Measurements from ENCODE around the gene GLT1D1.
"Not testable (repeated sequence)": the region's sequence is repeated elsewhere in the genome, so short reads cannot be mapped to it uniquely, and the experiment has no call there.

The GLT1D1 gene

DNA sequence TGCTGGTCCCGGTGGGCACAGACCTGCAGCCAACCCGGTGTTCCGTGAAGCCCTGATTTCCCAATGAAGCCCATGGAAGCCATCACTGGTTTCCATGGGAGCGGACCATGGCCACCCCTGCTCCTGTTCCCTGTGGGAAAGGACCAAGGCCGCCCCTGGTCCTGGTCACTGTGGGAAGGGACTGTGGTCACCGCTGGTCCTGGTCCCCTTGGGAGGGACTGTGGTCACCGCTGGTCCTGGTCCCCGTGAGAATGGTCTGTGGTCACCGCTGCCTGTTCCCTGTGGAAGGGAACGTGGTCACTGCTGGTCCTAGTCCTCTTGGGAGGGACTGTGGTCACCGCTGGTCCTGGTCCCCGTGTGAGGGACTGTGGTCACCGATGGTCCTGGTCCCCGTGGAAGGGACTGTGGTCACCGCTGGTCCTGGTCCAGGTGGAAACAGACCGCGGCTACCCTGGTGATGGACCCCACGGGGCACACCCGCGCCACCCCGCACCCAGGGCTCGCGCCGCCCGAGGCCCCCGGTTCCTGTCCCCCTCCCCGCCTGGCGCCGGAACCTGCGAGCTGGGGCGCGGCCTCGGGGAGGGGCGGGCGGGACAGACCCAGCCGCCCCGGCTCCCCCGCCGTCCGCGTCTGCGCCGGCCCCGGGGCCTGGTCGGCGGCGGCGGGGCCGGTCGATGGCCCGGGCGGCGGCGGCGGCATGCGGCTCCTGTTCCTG lies at the start of gene GLT1D1:
Gene GLT1D1, plus strand, starts transcription at position 594 of the 715 bp plus-strand sequence. Its CDS starts 104 bp downstream, at position 698.
- no peak for DNase-seq

DNA sequence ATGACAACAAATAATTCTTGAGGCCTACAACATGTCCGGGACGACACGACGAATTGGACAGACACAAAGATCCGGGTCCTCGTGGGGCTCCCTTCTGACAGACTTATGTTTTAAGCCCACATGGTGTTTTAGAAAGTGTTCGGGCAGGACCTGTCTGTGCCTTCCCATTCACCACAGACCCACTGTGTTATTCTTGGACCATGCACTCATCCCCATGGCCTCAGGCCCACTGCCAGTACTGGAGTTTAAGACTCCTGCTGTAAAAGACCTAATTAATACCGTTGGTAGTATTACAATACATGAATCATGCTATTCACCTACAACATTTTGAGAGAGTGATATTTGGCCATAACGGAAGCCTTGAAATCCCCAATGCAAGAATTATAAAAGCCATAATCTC lies 49.5 kb upstream of the GLT1D1 start:
- DNase-seq = no peak

DNA sequence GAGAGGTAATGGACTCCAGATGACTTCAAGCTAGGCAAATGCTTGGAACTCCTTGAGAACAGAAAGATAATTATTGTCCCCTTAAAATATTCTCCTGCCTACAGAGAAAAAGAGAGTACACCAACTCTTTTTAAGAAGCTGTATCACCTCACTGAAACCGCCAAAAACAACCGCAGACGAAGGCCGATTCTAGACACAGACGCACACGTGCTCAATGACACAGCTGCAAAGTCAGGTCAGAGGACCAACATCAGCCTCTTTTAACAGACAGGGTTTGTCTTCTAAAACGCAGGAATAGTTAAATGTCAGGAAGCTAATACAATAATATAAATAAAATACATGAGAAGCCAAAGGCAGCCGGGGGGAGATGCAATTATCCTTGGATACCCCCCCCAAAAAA lies 48.5 kb upstream of the GLT1D1 start:
- DNase-seq = no peak

DNA sequence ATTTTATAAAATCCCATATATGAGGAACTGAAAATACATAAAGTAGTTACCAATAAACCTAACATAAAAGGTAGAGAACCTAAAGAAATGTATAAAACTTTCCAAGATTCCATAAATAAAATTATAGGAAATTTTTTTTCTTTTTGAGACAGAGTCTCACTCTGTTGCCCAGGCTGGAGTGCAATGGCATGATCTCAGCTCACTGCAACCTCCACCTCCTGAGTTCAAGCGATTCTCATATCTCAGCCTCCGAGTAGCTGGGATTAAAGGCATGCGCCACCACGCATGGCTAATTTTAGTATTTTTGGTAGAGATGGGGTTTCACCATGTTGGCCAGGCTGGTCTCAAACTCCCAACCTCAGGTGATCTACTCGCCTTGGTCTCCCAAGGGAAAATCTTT lies 47.9 kb upstream of the GLT1D1 start:
- DNase-seq = not testable (repeated sequence)

DNA sequence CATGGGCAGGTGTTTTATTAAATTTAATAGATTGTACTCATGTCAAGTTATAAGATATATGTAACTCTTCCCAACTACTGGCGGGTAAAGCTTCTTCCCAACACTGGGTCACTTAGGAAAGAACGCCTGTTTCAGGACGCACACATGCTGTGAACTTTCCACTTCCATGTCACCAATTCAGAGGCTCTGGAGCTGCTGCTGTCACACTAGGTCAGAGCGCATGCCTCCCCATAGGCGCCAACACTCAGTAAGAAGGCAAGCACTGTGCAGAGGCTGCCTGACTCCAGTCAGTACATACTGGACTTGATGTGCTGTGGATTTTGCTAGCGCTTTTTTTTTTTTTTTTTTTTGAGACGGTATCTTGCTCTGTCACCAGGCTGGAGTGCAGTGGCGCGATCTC lies 46.7 kb upstream of the GLT1D1 start:
- DNase-seq = no peak

DNA sequence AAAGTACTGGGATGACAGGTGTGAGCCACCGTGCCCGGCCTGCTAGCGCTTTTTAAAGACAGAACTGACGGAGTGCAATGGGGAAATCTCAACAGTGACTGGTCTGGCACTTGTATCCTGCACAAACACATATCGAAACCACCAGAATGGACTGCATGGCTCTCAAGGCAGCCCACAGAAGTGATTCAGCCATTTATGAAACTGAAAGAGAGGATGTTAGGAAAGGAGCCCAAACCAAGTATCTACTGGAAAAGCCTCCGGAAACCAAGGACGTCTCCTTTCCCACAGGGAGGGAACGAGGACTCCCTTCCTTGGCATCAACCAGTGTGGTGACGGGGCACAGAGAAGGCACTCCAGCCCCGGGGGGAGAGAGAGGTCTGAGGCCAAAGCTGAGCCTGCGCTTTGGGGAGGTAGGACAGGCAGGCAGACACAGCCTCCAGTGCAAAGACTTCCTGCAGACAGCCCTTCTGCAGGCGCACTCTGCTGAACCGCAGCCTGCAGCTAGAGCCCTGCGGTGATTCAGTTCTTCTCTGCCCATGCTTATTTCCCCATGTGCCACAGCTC lies 46.0 kb upstream of the GLT1D1 start:
- no peak for DNase-seq

DNA sequence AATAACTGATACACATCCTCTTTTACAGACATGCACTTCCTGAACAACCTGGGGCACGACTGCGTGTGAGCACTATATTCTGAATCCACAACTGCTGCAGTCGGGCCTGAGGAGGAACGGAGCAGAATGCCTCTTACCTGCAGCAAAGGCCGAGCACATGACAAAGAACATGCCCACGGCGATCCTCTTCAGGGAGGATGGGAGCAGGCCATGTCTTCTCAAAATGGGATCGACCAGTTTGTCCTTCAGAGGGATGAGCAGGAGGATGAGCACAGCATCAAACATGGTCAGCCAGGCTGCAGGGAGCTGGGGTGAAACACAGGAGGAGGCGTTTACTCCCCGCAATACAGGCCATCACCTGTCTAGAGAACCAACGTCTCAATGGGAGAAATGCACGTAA lies 44.6 kb upstream of the GLT1D1 start:
- no peak for DNase-seq

DNA sequence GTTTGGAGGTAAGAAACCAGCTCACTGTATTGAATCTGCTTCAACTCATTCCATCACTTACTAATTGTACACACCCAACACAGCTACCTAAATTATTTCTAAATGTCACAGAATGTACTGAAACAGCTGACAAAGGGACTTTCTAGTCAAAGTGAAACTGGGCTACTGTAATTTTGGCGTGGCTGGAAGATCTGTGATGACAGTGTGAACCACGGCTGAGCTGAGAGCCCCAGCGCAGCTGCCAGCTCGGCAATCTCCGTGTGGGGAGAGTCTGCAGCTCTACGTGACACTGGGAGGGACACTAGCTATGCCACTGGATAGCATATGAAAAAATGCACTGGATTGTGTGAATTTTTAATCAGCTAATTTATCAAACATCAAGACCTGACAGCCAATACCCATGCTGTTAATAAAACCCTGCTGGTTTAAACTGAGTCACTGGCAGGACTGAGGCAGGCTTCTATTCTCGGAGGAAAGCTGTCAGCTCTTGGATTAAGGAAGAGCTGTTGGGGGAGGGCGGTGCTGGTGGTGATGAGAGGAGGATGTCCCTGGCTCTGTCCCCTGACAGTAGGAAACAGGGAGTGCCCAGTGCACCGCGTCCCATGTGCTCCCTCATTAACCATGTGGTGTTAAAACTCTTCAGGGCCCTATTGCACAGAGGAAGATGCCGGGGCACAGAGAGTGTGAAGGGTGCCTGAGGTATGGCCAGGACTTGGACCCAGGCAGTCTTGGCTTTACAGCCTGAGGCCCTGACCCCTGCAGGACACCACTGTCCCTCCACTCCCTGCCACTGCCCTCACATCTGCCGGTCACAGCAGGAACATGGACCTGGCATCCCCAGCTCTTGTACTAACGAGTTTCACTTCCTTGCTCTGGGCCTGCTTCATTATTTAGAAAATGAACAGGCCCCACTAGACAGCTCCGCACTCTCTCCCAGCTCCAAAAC lies 42.8 kb upstream of the GLT1D1 start:
- no peak for DNase-seq

DNA sequence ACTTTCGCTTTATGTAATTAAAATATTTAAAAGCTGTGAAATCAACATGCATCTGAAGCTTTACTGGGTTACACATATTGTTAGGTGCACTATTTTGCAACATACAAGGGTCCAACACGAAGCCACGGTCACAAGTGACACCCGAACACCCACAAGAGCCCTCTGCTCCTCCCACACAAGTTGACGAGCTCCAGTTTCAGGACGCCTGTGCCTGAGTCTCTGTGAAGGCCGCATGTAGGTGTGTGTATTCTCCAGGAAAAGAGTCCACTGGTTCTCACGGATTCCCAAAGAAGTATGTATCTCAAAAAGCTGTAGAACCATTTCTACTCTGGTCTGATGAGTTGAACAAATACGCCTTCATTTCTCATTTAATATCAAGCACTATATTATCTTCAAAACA lies 41.5 kb upstream of the GLT1D1 start:
- DNase-seq = no peak

DNA sequence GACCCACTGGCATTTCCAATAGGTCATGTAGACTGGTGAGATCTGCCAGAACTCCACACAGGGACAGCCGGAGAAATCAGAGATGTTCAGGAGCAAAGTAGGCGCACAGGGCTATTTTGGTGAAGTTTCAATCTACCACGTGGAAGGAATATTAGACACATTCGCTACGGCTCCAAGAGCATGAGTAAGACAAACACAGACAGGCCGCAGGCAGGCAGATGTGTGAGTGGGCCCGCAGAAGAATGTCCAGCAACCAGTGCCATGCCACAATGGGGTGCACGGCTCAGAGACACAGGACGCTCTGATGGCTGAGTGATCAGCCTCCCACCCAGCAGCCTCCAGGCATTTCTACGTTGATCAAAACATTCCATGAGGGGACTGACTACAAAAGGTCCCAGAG lies 39.9 kb upstream of the GLT1D1 start:
- DNase-seq = no peak

DNA sequence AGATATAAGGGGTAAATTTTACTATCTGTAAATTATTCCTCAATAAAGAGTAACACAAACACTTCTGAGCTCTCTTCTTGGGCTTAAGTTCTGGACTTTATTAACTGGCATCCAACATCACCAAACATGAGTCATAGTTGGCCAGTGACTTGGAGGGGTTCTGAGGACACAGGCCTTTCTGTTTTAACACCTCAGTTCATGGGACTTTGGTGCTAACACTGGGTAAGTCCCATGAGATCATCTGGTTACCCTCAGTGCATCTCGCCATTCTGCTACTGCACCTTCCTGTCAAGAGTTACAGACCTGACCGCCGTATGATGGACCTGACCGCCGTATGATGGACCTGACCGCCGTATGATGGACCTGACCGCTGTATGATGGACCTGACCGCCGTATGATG lies 39.4 kb upstream of the GLT1D1 start:
- no peak for DNase-seq

DNA sequence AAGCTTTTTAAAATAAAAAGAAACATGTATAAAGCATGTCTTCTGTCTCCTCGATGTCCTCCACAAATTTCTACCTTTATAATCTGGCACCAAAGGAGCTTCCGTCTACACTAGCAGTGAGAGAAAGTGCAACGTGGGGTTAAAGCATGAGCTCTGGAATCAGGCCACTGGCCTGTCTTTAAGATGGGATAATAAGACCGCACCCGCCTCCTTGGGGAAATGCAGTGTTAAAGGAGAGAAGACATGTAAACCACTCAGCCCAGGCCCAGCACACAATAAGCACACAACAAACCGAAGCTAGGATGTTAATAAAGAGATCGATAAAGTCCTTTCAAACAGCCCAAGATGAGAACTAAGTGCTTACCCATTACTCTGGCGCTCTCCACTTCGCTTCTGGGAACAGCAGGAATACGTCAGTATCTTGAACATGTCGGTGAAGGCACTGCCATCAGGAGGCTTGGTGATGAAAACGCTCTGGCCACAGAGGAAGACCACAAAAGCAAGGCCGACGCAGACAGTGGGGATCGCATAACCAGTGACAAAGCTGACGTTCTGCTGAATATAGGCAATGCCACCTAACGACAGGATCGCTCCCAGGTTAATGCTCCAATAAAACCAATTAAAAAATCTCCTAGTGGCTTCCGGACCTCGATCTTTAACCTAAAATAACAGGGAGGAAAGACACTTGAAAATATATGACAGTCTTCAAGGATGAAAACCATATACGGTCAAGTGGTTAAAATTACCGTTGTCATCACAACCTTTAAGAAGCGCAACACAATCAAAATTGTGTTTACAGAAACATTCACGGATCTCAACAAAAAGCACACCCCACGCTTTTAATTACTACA lies 38.6 kb upstream of the GLT1D1 start:
- no peak for DNase-seq

DNA sequence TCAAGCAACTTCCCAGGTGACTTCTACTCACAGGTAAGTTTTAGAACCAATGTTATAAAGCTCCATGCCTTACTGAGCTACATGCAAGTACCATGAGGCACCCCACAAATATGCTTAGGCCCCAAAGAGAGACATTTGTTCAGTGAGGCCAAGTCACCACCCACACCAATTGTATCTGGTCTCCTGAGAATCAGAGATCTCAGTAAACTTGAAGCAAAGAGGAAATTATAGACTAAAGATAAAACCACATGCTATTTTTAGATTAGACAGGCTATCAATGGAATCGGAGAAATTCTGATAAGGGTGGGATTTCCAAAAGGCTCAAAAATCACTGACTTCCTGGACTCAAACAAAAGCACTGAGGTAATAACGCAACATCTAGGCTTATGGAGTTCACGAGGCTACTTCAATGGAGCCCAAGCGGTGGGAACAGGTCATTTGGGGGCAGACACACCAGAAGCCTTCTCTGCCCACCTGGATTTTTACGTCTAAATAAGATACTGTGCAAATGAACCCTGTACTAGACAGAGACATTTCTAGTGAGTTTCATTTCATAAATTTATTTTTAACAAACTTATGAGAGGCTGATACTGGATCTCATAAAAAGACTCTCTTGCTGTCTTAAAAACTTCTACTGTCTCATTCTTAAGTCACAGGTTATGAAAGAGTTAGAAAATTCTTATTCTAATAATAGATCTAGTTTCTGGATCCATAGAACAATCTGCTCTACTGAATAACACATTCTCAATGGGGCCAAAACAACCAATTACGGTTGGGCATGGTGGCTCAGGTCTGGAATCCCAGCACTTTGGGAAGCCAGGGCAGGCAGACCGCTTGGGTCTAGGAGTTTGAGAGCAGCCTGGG lies 37.3 kb upstream of the GLT1D1 start:
- DNase-seq = no peak

DNA sequence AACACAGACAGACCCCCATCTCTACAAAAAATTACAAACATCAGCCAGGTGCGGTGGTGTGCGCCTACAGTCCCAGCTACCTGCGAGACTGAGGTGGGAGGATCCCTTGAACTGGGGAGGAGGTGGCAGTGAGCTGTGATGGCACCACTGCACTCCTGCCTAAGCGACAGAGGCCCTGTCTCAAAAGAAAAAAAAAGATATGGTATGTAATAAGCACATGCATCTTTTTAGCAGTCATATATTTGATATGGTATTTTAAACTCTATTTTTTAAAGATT lies 36.7 kb upstream of the GLT1D1 start:
- DNase-seq = no peak

DNA sequence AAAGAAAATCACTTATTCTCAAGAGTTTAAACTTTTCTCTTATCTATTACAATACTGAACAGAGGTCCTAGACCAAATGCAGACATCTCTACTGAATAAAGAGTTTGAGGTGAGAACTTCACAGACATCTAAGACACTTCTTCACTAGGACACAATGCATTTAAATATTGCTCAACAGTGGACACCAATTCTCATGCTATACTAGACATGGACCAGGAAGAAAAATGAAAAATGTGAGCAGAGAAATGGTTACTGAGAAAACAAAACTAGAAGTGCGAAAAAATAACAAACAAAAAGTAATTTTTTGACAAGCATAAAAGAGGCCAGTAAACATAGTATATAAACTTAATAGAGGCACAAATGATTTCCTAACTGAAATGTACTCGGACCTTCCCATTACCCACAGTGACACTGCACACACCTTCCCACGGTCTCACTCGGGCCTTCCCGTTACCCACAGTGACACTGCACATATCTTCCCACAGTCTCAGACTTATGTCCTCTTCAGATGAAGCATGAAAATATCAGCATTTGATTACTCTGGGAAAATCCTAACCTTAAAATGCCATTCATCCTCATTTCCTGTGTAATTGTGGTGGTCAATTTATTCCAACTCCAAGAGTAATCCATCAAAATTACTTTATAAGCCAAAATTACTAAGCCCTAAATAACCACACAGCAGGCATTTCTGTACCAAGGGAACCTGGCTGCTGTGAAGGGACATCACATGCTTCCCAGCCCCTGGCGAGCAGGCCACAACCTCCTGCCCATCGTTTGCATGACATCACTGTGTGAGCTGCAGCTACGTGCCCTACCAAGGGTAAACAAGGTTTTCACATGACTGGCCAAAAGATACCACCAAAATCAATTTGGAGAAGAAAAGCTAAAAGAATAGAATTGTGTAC lies 35.9 kb upstream of the GLT1D1 start:
- DNase-seq = no peak

DNA sequence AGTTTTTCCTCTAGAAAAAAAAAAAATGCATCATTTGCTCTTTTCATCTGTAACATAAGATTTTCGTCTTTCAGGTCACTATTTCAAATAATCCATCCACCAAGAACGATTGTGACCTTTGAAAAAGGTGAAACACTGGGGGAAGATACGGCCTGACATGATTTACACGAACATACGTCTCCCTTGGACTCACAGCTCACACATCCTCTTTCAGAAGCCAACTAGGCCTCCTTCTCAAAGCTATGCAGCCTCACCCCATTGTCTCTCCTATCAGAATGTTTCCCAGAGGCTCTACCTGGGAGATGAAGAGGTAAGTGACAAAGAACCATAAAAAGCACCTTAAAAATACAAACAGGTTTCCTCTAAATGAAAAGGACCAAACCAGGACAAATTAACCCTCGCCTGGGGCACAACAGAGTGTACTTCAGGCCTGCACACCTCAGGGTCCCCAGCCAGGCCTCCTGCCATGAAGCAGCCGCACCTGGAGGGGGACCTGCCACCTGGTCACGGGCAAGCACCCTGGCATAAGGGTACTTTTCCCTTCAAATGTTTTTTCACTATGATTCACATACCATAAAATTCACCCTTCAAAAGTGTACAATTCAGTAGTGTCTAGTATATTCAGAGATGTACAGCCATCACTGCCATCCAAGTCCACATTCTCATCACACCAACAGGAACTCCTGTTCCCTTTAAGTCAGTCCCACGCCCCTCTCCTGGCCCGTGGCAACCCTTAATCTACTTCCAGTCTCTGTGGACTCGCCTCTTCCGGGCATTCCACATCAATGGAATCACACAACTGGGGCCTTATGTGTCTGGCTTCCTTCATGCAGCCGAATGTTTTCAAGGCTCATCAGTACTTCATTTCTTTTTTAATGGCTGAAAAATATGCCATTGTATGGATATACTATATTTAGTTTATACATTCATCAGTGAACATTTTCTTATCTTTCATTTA lies 34.9 kb upstream of the GLT1D1 start:
- DNase-seq = no peak

DNA sequence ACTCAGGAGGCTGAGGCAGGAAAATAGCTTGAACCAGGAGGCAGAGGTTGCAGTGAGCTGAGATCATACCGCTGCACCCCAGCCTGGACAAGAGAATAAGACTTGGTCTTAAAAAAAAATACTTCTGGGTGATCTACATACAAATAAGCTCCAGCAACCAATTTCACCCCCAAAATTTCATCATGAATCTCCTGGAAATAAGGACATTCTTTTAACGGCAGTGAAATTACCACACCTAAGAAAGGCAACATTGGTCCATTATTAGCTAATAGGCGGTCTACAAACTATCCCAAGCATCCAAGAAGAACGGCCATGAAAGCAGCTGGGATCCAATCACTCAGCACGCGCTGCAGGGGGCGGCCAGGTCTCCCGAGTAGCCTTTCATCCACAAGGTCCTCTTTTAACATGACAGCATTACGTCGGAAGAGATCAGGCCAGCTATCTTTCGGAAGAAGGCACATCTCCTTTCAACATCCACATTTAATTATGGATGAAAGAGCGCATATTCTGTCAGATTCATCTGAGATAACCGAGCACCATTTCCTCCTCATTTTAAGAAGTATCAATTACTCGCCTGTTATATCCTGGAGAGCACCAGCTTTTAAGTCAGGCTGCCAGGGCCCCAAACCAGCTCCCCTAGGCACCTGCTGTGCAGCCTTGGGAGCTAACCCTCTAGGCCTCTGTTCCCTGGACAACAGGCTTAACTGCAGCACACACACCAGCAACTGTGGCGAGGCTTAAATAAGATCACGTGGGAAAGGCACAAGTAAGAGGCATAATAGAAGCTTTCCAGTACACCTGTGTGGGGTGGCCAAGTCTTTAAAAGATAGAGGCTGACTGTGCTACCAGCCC lies 33.8 kb upstream of the GLT1D1 start:
- DNase-seq = no peak

DNA sequence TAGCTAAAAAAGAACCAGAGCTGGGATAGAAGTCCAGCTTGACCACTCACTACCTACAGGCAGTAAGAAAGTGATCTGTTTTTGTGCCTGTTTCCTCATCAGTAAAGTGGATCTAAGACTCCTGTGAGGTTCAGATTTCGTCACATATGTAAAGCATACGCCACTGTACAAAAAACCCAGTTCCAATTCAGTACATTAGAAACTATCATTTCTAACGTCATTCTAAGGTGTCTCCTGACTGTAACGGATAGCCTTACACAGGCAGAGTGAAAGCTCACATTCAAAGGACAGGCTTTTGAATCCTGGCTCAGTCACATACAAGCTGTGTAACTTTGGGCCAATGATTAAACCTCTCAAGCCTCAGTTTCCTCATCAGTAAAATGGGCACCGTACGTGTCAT lies 33.0 kb upstream of the GLT1D1 start:
- DNase-seq = no peak

Measured in cortex of kidney (tissue), 1 donor.